PC-3 (cell line): ENCODE measurements around the gene ATXN7L1. TPM values are rescaled to one million over a fixed set of nuclear protein-coding genes. Genes with fewer than 3 reads are reported as not detected.

ENCODE experiments used
- ATAC-seq: fragments of 200-7000 bp; cut with Tn5 transposase; 2 replicates; pipeline ENCODE4 v1.9.1; 2020; ENCODE audit warnings: mild to moderate bottlenecking, moderate library complexity
- BruUV-seq: library from RNA; stranded (reverse); fragments of 400-500 nt; replicated peaks from 2 replicates; lab custom pipeline; 2021; lab: Mats Ljungman, UMichigan
- CTCF ChIA-PET: fragments of 300-600 bp; sonication (Branson Sonifier 250); formaldehyde crosslinking; loops from one replicate; lab custom pipeline; 2022; ENCODE audit warnings: antibody characterized with exemption; lab: Charles Lee
- POLR2A ChIA-PET: fragments of 300-600 bp; sonication (Branson Sonifier 250); formaldehyde crosslinking; loops from one replicate; lab custom pipeline; 2022; ENCODE audit warnings: antibody characterized with exemption; ENCODE audit not compliant: unreplicated experiment; lab: Charles Lee
- DNase-seq: peaks from one replicate; pipeline ENCODE4 v3.0.0-alpha.2; 2015
- H2AFZ ChIP-seq: fragments of 300-600 bp; sonication (generic); 2 replicates; pipeline ENCODE4 v1.6.0; 2016; ENCODE audit warnings: antibody characterized with exemption, low read length
- H3F3A ChIP-seq: fragments of 300-600 bp; sonication (generic); one replicate; pipeline ENCODE4 v1.6.0; 2017; ENCODE audit warnings: antibody characterized with exemption, low read length, control low read depth, mild to moderate bottlenecking; ENCODE audit not compliant: unreplicated experiment
- H3K27ac ChIP-seq: fragments of 300-600 bp; sonication (generic); 2 replicates; pipeline ENCODE4 v1.5.1; 2016; ENCODE audit warnings: mild to moderate bottlenecking, low read length
- H3K27me3 ChIP-seq: fragments of 300-600 bp; sonication (generic); 2 replicates; pipeline ENCODE4 v1.6.1; 2016; ENCODE audit warnings: low read length, mixed read lengths
- H3K36me3 ChIP-seq: fragments of 300-600 bp; sonication (generic); 2 replicates; pipeline ENCODE4 v1.6.1; 2016; ENCODE audit warnings: low read depth, mixed run types, low read length, mixed read lengths
- H3K4me1 ChIP-seq: fragments of 300-600 bp; sonication (generic); 2 replicates; pipeline ENCODE4 v1.5.1; 2016; ENCODE audit warnings: low read length; ENCODE audit not compliant: insufficient read depth
- H3K4me2 ChIP-seq: fragments of 300-600 bp; sonication (generic); 2 replicates; pipeline ENCODE4 v1.6.0; 2016; ENCODE audit warnings: low read length
- H3K4me3 ChIP-seq: fragments of 300-600 bp; sonication (generic); 2 replicates; pipeline ENCODE4 v1.5.1; 2016; ENCODE audit warnings: mild to moderate bottlenecking, low read length, mixed read lengths
- H3K79me2 ChIP-seq: fragments of 300-600 bp; sonication (generic); 2 replicates; pipeline ENCODE4 v1.6.1; 2017; ENCODE audit warnings: low read length, mixed read lengths
- H3K9ac ChIP-seq: fragments of 300-600 bp; sonication (generic); 2 replicates; pipeline ENCODE4 v1.6.0; 2016; ENCODE audit warnings: mild to moderate bottlenecking, low read length
- H3K9me2 ChIP-seq: fragments of 300-600 bp; sonication (generic); replicated peaks from 2 replicates; pipeline ENCODE4 v1.6.1; 2016; ENCODE audit warnings: mixed run types, low read length, mixed read lengths
- H3K9me3 ChIP-seq: fragments of 300-600 bp; sonication (generic); 2 replicates; pipeline ENCODE4 v1.6.1; 2016; ENCODE audit warnings: low read length, mixed read lengths
- H4K20me1 ChIP-seq: fragments of 300-600 bp; sonication (generic); 2 replicates; pipeline ENCODE4 v1.6.1; 2016; ENCODE audit warnings: low read length, mixed read lengths
- CTCF ChIP-seq: fragments of 300-600 bp; sonication (generic); conservative IDR thresholded peaks from 2 replicates; pipeline ENCODE4 v1.5.1; 2017; ENCODE audit warnings: antibody characterized with exemption, low read depth, mild to moderate bottlenecking, low read length
- EZH2 ChIP-seq: fragments of 300-600 bp; sonication (generic); IDR thresholded peaks from one replicate; pipeline ENCODE4 v1.6.1; 2017; ENCODE audit warnings: antibody characterized with exemption, mild to moderate bottlenecking, low read length; ENCODE audit not compliant: unreplicated experiment
- EZH2phosphoT487 ChIP-seq: fragments of 300-600 bp; sonication (generic); IDR thresholded peaks from 2 replicates; pipeline ENCODE4 v1.6.1; 2018; ENCODE audit warnings: mild to moderate bottlenecking, antibody characterized with exemption, low read length, borderline replicate concordance
- intact Hi-C: fragments of 100-400 bp; cut with micrococcal nuclease; formaldehyde crosslinking; loops from 2 replicates; pipeline ENCODE4 v1.9.0; 2023
- total RNA-seq: library from RNA; depleted of rRNA; stranded (reverse); fragments of >200 nt; gene quantifications from 2 replicates; pipeline ENCODE4 v1.2.3, GENCODE V29; 2014

Gene ATXN7L1
- total RNA-seq, 1 experiment from 2014 or later = 16.0 TPM

GRCh38 chr7:105800442-105800841, 76.0 kb downstream of the ATXN7L1 start:
- Histone ChIP-seq H2AFZ (no peak overlapping the region), H3K4me2 (no peak overlapping the region), H3K4me3 (no peak overlapping the region)

GRCh38 chr7:105799677-105800076, 76.7 kb downstream of the ATXN7L1 start:
- no TSS peak for BruUV-seq
- Histone ChIP-seq H3K9me2 (no peaks in the 10 kb centered on the region), H3K4me1 (peaks cover 14% of the 10 kb centered on the region), H3K9me3 (no peaks in the 10 kb centered on the region), H4K20me1 (no peaks in the 10 kb centered on the region), H3K4me3 (no peak overlapping the region), H3K27me3 (no peaks in the 10 kb centered on the region), H3K27ac (no peak overlapping the region), H2AFZ (no peak overlapping the region), H3F3A (no peaks in the 10 kb centered on the region), H3K79me2 (no peaks in the 10 kb centered on the region), H3K9ac (no peak overlapping the region), H3K4me2 (no peak overlapping the region), H3K36me3 (no peaks in the 10 kb centered on the region)
- ChIA-PET POLR2A (no interaction called here), CTCF (no interaction called here)
- ATAC-seq = no peak
- no peak for TF ChIP-seq EZH2phosphoT487
- no peak for TF ChIP-seq CTCF
- TF ChIP-seq EZH2 = no peak
- intact Hi-C loops = no loop called here
- no peak for DNase-seq

More at GRCh38 chr7:105800442-105800841, 76.0 kb downstream of the ATXN7L1 start:
- Histone ChIP-seq H3K27ac (no peak overlapping the region), H3K27me3 (no peaks in the 10 kb centered on the region), H3K9me2 (no peaks in the 10 kb centered on the region), H3K4me1 (peaks cover 7% of the 10 kb centered on the region), H4K20me1 (no peaks in the 10 kb centered on the region), H3K9me3 (no peaks in the 10 kb centered on the region), H3K9ac (no peak overlapping the region), H3F3A (no peaks in the 10 kb centered on the region), H3K36me3 (no peaks in the 10 kb centered on the region), H3K79me2 (no peaks in the 10 kb centered on the region)
- DNase-seq (no peak), ATAC-seq (no peak)
- POLR2A ChIA-PET = no interaction called here
- CTCF ChIA-PET = no interaction called here
- intact Hi-C loops = no loop called here
- no peak for TF ChIP-seq EZH2phosphoT487
- no peak for TF ChIP-seq CTCF
- TF ChIP-seq EZH2 = no peak
- BruUV-seq = no TSS peak

- no peaks in the 10 kb centered on the region for H3K9me2 ChIP-seq
- no TSS peak for BruUV-seq
- H3K4me3 ChIP-seq = no peak overlapping the region
- H3K79me2 ChIP-seq = no peaks in the 10 kb centered on the region
- no peaks in the 10 kb centered on the region for H3K9me3 ChIP-seq
- no peak for ATAC-seq
- no peaks in the 10 kb centered on the region for H3K27me3 ChIP-seq
- no peak overlapping the region for H3K27ac ChIP-seq
- no peak overlapping the region for H3K4me2 ChIP-seq
- peaks cover 19% of the 10 kb centered on the region for H3K4me1 ChIP-seq
- DNase-seq = no peak
- H2AFZ ChIP-seq = no peak overlapping the region
- H3F3A ChIP-seq = no peaks in the 10 kb centered on the region
- H3K9ac ChIP-seq = no peak overlapping the region
- no peaks in the 10 kb centered on the region for H3K36me3 ChIP-seq
- intact Hi-C loops = no loop called here
- ChIA-PET POLR2A (no interaction called here), CTCF (no interaction called here)
- H4K20me1 ChIP-seq = no peaks in the 10 kb centered on the region
- TF ChIP-seq EZH2phosphoT487 (no peak), CTCF (no peak), EZH2 (no peak)
Observed at GRCh38 chr7:105799006-105799405, 77.4 kb downstream of the ATXN7L1 start.
